ENCODE results near the gene NPR3. TPM values are rescaled to one million over a fixed set of nuclear protein-coding genes. Genes with fewer than 3 reads are reported as not detected.

The NPR3 gene
- total and polyA plus RNA-seq, 2 experiments from 2014 or later = 0.07 to 0.15 TPM

DNA sequence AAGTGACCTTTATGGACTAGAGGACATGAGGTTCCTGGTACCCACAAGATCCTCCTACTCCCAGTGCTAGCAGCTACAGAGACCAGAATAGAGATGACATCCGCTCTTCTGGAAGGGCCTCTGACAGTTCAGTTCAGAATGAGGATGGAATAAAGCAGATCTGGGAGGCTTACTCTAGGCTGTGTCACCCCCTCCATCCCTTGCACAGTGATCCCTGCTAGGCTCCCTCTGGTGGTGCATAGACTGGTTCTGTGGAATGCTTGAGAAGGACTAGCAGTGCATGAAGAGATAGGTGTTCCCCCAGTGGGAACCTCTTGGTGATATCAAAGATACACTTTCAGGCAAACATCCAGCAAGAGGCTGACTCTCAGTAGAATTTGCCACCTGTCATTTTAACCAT is 83.0 kb downstream of the NPR3 start:
- Mint-ChIP-seq H3K4me3 (no peak overlapping the region), H3K4me1 (no peaks in the 10 kb centered on the region), H3K9me3 (no peaks in the 10 kb centered on the region), H3K36me3 (ENCODE audit: low read depth) (no peaks in the 10 kb centered on the region), H3K27ac (no peak overlapping the region), H3K27me3 (ENCODE audit: insufficient read depth, low read depth, poor library complexity) (peaks cover 1% of the 10 kb centered on the region)
- Histone ChIP-seq H3K27ac (ENCODE audit: low read depth) (no peak overlapping the region), H2AFZ (no peak overlapping the region), H4K20me1 (replicated peaks; ENCODE audit: insufficient read depth) (no peaks in the 10 kb centered on the region), H3F3A (replicated peaks; ENCODE audit: low read depth) (no peaks in the 10 kb centered on the region), H3K36me3 (ENCODE audit: insufficient read depth) (no peaks in the 10 kb centered on the region), H3K4me3 (no peak overlapping the region), H3K79me2 (replicated peaks; ENCODE audit: insufficient read depth) (no peaks in the 10 kb centered on the region), H3K27me3 (ENCODE audit: insufficient read depth) (no peaks in the 10 kb centered on the region), H3K9me2 (ENCODE audit: insufficient read depth) (0 out of 2 replicates have a peak, but pooled peaks cover 3% of the 10 kb centered on the region), H3K4me1 (ENCODE audit: insufficient read depth) (no peaks in the 10 kb centered on the region), H3K4me2 (no peak overlapping the region)
- TF ChIP-seq REST (IDR thresholded peaks at IDR 0.05; ENCODE audit: unreplicated experiment) (no peak), NANOG (IDR thresholded peaks at IDR 0.05; ENCODE audit: borderline replicate concordance) (no peak), ZNF114 (CRISPR knock-in tag; IDR thresholded peaks at IDR 0.05) (no peak), CTCF (conservative IDR thresholded peaks at IDR 0.05; ENCODE audit: low read depth in 2 of 2) (peak; percentile 29 to 64; a peak in 3 of 4 replicates)
- ATAC-seq (peak; percentile 69), DNase-seq (ENCODE audit: low spot score) (peak; percentile 32)

DNA sequence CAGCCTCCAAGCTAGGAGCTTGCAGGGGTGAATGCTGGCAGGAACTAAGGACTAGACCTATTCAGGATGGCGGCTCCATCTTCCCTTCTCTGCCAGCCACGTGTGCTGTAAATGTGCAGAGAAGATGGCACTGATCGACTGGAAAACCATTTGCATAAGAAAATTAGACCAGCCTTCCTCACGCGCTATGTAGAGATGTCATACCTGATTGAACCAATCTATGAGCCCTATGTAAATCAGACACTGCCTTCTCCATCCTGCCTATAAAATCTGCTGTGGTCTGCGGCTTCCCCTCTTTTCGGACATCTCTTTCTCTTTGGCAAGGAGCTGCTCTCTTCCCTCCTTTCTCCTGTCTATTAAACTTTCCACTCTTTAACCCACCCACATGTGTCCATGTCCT is 91.6 kb downstream of the NPR3 start:
- TF ChIP-seq CTCF (conservative IDR thresholded peaks at IDR 0.05; ENCODE audit: low read depth in 2 of 2) = no peak
- TF ChIP-seq POLR2AphosphoS5 (IDR thresholded peaks at IDR 0.05; ENCODE audit: low read depth) = no peak
- no peak for TF ChIP-seq EZH2 (IDR thresholded peaks at IDR 0.05; ENCODE audit: low read depth, unreplicated experiment)
- no peaks in the 10 kb centered on the region for H3K4me1 ChIP-seq (ENCODE audit: insufficient read depth)
- H3K4me3 ChIP-seq = no peak overlapping the region
- no peaks in the 10 kb centered on the region for H3K9me2 ChIP-seq (ENCODE audit: insufficient read depth)
- H3K27ac ChIP-seq (ENCODE audit: low read depth) = no peak overlapping the region
- no peak for ATAC-seq
- no peaks in the 10 kb centered on the region for H3K4me1 Mint-ChIP-seq
- DNase-seq (ENCODE audit: low spot score) = no peak
- H3K4me2 ChIP-seq = no peak overlapping the region
- no peak overlapping the region for H2AFZ ChIP-seq
- no peaks in the 10 kb centered on the region for H3K27me3 ChIP-seq (ENCODE audit: insufficient read depth)
- H4K20me1 ChIP-seq (replicated peaks; ENCODE audit: insufficient read depth) = no peaks in the 10 kb centered on the region
- H3K36me3 ChIP-seq (ENCODE audit: insufficient read depth) = no peaks in the 10 kb centered on the region
- peaks cover 22% of the 10 kb centered on the region for H3K9me3 Mint-ChIP-seq
- H3K79me2 ChIP-seq (replicated peaks; ENCODE audit: insufficient read depth) = no peaks in the 10 kb centered on the region
- peaks cover 1% of the 10 kb centered on the region for H3K27me3 Mint-ChIP-seq (ENCODE audit: insufficient read depth, low read depth, poor library complexity)
- no peak overlapping the region for H3K27ac Mint-ChIP-seq
- H3K4me3 Mint-ChIP-seq = no peak overlapping the region
- no peaks in the 10 kb centered on the region for H3F3A ChIP-seq (replicated peaks; ENCODE audit: low read depth)
- H3K36me3 Mint-ChIP-seq (ENCODE audit: low read depth) = no peaks in the 10 kb centered on the region; the same call in 2 of the 3 replicates

All from GM23338 (cell line).